GM19025 (cell line): ENCODE results near the gene CRYGD.
"Not testable (repeated sequence)": the region's sequence is repeated elsewhere in the genome, so short reads cannot be mapped to it uniquely, and the experiment has no call there.

ENCODE experiments used
- ATAC-seq: cut with Tn5 transposase; IDR thresholded peaks from one replicate; pipeline ENCODE4 v1.9.1; 2021; ENCODE audit warnings: mild to moderate bottlenecking, low read depth, moderate library complexity; ENCODE audit not compliant: unreplicated experiment

CRYGD gene

DNA sequence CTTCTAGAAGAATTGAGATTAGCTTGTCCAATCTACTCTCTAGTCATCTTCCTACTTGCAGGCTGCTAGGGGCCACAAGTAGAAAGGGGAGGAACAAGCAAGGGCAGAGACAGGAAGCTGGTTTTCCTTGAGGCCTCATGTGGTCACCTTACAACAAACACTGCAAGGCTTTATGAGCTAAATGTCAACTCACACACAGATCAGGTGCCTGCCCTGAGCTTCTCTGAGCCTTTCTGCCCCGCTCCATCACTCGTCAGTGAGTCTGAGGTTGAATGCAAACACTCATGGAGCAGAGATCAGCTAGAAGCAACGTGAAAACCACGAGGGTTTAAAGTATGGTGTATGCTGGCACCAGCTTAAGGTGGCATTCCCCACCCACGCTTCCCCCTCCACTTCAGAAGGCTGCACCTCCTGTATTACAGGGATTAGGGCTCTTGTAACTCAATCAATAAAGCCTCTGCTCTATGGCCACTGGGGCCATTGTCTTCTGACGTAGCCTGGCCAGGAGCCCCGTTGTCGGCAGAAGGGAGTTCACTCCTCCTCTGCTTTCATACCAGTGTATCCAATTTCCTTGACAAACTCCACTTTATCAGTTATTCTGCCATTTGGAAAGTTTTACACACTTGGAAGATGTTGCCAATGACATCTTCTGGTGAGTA, 10.7 kb upstream of the CRYGD start:
- ATAC-seq: no peak

DNA sequence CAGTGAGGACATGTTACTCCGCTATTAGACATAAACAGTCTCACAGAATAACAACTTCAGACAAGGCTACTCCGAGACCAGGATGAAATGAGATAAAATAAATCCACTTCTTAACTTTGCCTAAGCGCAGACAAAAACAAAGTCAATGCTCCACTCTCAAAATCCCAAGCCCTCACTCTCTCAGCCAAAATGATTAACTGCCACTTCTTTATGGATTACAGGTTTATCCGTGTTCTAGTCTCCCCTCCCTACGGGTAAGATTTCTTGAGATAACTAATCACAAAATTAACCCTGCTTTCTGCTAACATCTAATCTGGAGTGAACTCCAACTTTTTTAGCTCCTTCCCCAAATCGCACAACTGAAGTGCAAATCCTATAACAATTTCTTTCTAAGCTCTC, 6.4 kb upstream of the CRYGD start:
- no peak for ATAC-seq

DNA sequence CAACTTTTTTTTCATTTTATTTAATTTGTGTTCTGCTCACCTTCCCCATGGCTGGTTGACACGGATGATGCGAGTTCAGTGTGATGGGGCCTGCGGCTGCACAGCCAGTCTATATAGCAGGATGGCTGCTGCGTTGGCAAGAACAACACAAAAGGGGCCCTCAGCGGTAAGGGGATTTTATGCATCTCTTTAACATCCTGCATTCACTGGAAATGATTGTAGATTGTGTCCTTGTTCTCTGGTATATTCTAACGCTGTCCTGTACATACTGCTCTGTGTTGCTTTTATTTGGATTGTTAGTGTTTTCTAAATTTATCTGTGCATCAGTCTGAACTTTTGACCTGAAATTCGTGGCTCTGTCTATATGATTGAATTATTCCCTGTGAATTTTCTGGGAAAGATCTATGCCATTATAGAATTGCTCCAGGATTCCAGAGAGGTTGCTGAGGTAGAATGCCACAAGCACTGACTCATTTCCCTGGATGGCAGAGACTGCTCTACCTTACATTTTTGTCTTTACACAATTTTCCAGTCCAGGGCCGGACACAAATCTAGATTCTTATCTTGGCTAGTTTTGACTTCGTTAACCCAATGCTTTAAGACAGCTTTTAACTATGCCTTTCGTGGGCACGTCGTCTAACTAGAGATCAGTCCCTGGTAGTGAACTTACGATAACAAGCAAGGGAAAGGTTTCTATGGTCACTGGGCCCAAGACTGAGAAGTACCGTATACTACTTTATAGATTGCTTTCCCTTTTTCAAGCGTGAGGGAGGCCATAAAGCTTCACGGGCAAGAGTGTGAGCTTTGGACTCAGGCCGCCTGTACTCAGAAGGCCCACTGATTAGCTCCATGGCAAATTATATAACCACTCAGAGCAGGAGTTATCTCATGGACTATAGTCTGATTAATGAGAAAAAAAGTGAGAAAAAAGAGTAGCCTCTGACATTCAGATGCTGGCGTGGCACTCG, 5.7 kb upstream of the CRYGD start, which contains the start of gene CRYGC:
Gene CRYGC (minus strand): TSS at position 85 of the 968 bp plus-strand sequence. CDS start 36 bp downstream, at position 49.
- ATAC-seq: no peak

DNA sequence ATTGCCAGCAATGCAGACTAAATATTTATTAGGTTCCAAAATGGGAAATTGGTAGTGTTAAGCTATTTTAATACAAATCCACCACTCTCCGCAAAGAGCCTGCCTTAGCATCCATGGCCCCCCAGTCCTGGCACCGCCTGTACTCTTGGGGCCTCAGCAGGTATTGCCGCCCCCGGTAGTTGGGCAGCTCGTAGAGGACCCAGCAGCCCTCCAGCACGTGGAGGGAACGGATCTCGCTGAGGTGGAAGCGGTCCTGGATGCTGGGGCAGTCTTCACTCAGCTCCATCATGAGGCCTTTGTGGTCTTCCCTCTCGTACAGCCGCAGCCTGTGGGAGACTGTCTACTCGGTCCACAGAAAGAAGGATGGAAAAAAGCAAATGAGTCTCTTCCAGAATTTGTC, 3.8 kb upstream of the CRYGD start:
- no peak for ATAC-seq

DNA sequence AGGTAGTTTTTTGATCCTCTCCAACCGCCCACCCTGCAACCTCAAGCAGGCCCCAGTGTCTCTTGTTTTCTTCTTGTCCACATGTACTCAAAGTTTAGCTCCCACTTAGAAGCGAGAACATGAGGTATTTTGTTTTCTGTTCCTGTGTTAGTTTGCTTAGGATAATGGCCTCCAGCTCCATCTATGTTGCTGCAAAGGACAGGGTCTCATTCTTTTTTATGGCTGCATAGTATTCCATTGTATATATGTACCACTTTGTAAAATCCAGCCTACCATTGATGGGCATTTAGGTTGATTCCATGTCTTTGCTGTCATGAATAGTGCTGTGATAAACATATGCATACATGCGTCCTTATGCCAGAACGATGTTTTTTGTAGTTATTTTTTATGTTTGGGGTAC, 2.8 kb upstream of the CRYGD start:
- ATAC-seq: no peak

DNA sequence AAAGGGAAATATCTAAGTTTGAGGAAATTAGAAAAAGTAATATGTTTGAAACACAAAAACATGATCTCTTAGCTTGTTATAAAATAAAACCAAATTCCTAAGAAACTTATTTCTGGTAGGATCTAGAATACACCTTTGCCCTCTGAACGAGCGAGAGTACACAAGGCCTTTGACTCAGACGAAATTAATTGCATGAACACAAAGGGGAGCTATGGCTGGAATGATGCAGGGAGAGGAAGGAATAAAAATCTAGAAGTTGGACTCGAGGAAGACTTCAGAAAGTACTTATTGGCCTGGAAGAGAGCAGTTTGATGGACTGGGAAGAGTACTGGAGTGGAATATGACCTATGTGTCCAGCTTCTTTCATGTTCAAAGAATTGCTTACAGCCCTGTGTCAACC, 927 bp upstream of the CRYGD start:
- ATAC-seq: no peak

DNA sequence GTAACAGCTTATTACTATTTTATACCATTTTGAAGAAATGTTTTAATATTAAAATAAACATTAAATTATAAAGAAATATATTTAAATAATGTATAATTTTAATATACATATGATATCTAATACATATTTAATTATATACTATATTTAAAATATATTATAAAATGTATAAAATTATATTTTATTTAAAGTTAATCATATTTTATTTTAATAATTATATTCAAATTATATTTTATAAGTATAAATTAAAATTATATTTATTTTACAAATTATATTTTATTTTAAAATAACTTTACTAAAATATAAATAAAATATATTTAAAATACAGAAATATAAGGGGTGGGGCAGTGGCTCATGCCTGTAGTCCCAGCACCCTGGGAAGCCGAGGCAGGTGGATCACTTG, 2.1 kb downstream of the CRYGD start:
- ATAC-seq: no peak

DNA sequence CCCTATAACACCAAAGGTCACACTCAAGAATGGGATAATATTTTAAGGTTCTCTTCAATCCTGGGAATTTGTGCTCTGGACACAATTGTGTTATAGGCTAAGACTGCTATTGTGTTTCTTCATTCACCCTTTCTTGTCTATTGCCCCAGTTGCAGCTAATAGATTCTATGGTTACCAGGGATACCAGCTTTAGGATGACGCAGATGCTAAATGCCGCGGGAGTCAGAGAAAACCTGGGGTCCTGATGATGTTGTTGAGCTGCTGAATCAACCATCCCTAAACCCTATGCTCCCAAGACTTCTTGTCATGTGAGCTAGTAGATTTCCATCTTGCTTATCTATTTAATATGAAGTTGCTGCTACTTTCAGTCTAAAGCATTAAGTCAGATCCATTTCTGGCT, 5.4 kb downstream of the CRYGD start:
- no peak for ATAC-seq

DNA sequence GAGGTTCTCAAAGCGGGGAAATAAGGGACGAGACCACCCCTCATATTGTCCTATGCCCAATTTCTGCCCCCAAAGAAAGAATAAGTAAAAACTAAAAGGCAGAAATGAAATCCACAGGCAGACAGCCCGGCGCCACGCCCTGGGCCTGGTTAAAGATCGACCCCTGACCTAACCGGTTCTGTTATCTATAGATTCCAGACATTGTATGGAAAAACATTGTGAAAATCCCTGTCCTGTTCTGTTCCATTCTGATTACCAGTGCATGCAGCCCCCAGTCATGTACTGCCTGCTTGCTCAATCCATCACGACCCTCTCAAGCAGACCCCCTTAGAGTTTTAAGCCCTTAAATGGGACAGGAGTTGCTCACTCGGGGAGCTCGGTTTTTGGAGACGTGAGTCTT, 6.9 kb downstream of the CRYGD start:
- not testable (repeated sequence) for ATAC-seq

DNA sequence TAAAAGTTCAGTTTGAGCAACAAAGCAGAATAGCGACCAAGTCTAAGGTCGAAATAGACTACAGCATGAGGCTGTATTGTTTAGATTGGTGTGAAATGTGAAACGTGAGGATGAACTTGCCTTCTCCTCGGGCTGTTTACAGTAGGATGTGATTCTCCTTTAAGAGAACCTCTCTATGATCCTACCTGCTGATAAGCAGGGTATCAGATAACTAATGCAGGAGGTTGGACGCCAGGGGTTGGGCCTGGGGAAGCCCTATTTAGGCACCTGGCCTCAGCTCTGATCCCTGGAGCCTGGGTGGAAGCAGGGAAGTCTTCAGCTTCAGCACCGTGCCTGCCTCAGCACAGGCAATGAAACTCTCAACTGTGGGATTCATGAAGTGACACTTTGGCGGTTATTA, 11.4 kb downstream of the CRYGD start:
- no peak for ATAC-seq

DNA sequence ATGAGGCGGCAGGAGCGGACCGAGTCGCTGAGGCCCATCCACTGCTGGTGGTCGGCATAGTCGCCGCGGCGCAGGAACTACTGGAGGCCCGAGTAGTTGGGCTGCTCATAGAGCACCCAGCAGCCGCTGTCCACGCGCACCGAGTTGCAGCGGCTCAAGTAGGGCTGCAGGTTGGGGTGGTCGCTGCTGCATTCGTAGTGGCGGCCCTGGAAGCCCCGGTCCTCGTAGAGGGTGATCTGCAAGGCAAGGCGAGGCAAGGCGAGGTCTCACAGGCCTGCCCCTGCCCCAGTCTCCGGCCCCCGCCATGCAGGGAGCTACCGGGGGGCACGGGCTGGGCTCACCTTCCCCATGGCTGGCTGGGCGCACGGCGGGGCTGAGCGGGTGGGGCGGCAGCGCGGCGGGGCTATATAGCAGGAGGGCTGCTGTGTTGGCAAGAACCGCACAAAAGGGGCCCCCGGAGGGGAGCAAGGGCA, 12.0 kb downstream of the CRYGD start:
- not testable (repeated sequence) for ATAC-seq

DNA sequence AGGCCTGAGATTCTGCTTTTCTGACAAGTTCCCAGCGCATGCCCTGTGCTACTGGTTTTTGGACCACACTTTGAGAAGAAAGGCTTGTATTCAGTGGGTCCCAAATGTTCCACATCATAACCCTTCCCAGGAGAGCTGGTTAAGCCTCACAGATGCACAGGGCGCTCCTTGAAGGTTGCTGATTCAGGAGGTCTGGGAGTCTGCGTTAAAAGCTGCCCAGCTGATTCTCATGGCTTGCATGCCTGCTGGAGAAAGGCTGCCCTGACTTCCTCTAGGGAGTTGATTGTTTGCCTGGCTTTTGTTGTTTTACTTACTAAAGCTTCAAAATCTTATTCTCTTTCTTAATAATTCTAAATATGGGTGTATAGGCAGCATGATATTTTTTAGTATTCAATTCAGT, 20.7 kb downstream of the CRYGD start:
- ATAC-seq: no peak

DNA sequence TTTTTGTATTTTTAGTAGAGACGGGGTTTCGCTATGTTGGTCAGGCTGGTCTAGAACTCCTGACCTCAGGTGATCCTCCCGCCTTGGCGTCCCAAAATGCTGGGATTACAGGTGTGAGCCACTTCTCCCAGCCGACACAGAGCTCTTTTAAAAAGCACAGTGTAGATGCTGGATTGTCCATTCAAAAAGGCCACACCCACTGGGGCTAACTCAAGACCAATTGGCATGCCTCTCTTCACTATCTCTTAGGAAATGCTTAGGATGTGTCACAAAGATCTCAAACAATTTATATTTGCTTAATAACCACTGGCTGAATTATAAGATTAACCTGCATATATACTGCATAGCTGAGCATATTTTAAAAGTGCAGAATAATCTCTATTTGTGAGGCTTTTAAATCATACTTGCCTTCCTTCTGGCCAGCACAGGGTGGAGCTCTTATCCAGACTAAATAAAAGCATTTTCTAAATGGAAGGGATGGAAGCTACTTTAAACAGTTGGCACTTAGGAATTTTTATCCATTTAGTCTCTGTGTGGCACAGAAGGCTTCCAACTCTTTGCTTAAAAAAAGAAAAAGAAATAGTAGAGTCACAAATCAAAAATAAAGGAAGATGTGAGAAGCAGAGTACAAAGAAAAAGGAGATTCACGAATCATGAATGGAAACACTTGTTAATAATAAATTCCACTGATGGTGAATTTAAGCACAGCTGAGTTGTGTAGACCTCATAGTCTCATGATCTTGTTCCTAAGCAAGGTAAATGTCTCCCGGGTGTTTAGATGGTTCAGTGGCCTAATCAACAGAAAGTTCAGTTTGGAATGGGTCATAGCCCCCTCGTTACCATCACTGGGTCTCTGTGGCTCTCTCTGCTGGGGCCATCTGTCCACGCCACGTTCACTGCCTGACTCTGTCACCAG, 22.4 kb downstream of the CRYGD start:
- ATAC-seq: no peak

DNA sequence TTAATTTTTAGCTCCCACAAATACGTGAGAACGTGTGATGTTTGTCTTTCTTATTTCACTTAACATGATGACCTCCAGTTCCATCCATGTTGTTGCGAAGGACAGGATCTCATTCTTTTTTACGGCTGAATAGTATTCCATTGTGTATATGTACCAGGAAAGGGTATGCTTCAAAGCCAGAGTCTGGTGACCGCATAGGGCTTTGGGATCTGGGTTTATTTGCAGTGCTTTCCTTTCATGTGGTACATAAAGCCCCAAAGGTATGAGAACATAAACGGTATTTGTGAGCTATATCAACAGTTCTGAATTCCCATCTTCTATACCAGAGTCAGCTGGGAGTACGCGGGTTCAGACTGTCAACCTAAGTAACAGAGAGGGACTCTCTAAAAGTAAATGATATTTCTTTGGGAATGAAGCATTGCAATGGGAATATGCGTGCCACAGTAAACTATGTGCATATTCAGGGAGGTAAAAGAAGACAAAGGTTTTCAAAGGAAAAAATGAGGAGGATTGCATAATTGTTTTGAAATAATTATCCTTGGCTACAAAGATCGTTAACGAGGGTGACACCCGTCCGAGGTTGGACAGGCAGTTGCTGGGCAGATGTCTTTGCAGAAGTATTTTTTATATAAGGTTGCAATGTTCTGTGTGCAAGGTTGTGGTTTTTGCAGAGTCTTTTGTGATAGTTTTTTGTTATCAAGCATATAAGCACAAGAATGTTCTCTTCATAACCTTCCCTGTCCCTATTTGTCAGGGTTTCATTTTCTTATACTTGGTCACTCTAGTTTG, 24.4 kb downstream of the CRYGD start:
- ATAC-seq: no peak

DNA sequence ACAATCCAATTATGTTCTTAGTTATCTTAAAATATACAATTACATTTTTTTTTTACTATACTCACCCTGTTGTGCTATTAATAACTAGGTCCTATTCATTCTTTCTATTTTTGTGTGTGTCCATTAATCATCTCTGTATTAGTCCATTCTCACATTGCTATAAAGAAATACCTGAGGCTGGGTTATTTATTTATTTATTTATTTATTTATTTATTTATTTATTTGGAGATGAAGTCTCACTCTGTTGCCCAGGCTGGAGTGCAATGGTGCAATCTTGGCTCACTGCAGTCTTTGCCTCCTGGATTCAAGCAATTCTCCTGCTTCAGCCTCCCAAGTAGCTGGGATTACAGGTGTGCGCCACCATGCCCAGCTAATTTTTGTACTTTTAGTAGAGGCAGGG, 25.6 kb downstream of the CRYGD start:
- ATAC-seq: not testable (repeated sequence)

DNA sequence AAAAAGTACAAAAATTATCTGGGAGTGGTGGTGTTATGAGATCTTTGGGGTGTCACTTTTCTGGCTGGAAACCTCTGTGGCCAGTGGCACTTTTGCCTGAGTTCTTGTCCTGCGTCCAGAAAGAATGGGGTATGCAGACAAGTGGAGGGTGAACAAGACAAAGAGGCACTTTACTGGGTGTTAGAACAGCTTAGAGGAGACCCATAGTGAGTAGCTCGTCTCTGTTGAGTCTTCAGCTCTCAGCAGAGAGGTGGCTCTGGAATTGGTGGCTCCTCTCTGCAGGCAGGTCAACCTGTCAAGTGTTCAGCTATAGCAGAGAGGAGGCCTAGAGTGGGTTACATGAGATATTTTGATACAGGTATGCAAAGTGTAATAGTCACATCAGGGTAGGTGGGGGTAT, 26.1 kb downstream of the CRYGD start:
- no peak for ATAC-seq

DNA sequence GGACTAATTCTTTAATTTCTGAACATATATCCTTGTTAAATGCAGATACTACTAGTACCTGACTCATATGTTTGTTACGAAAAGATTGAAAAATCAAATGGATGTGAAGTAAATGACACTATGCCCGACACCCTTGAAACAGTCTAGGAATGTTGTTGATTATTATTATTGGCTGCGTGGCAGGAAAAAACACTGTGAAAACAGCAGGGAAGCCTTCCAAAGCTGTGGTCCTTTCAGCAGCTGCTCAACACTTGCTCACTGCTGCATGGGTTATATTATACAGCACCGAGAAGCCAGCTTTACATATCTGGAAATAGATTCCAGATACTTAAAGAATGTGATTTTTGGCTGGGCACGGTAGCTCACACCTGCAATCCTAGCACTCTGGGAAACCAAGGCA, 26.5 kb downstream of the CRYGD start:
- no peak for ATAC-seq

DNA sequence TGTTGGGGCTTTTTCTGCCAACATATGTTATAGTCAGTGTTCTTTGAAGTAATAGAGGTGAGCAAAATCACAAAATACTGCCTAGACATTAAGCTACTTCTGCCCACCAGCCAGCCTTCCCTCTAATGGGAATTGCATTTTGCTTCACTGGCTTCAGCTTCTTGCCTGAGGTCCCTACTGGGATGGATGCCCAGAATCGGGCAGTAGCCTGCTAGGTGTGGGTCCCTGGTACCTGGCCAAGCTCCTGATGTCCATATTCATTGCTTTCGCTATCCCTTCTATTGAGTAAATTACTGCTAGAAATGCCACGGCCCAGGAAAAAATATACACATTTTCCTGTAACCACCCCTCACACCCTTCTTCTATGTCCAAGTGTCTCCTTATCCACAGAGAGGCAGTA, 27.0 kb downstream of the CRYGD start:
- no peak for ATAC-seq

DNA sequence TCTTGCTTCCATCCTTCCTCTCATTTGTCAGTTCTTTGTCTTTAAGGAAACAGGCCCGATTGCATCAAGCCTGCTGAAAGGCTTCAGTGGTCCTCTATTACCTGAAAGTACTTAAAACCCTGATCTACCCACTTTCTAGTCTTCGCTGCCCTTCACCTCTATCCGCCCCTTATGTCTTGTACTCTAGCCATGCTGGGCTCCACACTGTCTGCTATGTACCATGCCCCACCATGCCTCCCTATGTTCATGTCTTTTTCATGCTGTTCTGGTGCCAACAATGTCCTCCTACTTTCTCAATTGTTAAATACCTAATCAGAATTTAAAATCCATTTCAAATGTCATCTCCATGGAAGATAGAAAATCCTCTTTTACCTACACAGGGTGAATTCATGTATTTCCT, 28.2 kb downstream of the CRYGD start:
- ATAC-seq: no peak

DNA sequence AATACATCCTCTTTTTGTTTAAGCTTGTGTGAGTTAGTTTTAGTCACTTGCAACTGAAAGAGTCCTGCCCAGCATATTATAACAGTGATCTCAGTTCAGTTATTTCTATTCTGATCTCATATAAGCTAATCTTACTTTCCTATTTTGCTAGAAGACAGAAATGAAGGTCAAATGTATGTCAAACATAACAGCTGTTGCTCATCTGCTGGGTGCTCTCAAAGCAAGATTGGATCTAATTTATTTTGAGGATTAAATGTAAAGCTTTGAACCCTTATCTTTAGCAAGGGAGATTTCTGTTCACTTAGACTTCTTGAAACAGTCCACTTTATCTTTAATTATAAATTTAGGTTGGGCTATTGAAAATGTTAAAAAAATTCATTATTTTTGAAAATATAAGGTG, 31.2 kb downstream of the CRYGD start:
- ATAC-seq: no peak
